HepG2 (cell line): ENCODE measurements around the gene WDR43. TPM values are rescaled to one million over a fixed set of nuclear protein-coding genes. Genes with fewer than 3 reads are reported as not detected.
A peak's percentile ranks its signal among the peaks of the same experiment; 100 is the strongest.

Source experiments
- CERS6 ChIP-seq: sonication (generic); formaldehyde crosslinking; IDR thresholded peaks from 2 replicates; pipeline ENCODE4 v1.5.0; 2020; ENCODE audit warnings: missing genetic modification reagents
- DPF2 ChIP-seq: sonication (generic); formaldehyde crosslinking; IDR thresholded peaks from 2 replicates; pipeline ENCODE4 v1.4.0; 2020; ENCODE audit warnings: mild to moderate bottlenecking, low read depth, missing genetic modification reagents, borderline replicate concordance
- FIP1L1 ChIP-seq: fragments of 200-400 bp; formaldehyde crosslinking; IDR thresholded peaks from 2 replicates; pipeline ENCODE4 v1.6.1; 2018; ENCODE audit warnings: low read depth, mild to moderate bottlenecking, low read length, moderate library complexity, borderline replicate concordance; ENCODE audit not compliant: insufficient read depth
- FOXP4 ChIP-seq: sonication (generic); formaldehyde crosslinking; IDR thresholded peaks from 2 replicates; pipeline ENCODE4 v1.4.0; 2020; ENCODE audit warnings: missing genetic modification reagents
- GATA4 ChIP-seq: sonication (generic); IDR thresholded peaks from 2 replicates; pipeline ENCODE4 v1.6.1; 2016; ENCODE audit warnings: antibody characterized with exemption, low read depth, borderline replicate concordance
- HOXA5 ChIP-seq: sonication (generic); formaldehyde crosslinking; IDR thresholded peaks from 2 replicates; pipeline ENCODE4 v1.4.0; 2020; ENCODE audit warnings: missing genetic modification reagents
- IRX3 ChIP-seq: sonication (generic); formaldehyde crosslinking; IDR thresholded peaks from 2 replicates; pipeline ENCODE4 v1.8.1; 2023; ENCODE audit warnings: mild to moderate bottlenecking, low read depth, missing genetic modification reagents, borderline replicate concordance
- KLF11 ChIP-seq: IDR thresholded peaks from 2 replicates; pipeline ENCODE4 v1.6.1; 2016; ENCODE audit warnings: missing compliant biosample characterization
- KLF13 ChIP-seq: sonication (generic); formaldehyde crosslinking; IDR thresholded peaks from 2 replicates; pipeline ENCODE4 v1.4.0; 2020; ENCODE audit warnings: mild to moderate bottlenecking, missing genetic modification reagents
- LCORL ChIP-seq, 2 experiments: fragments of 450-650 bp in 1 of 2; sonication (generic) in 1 of 2; formaldehyde crosslinking in 1 of 2; IDR thresholded peaks; 2 replicates each; pipeline versions ENCODE4 v1.5.0 to v1.6.1; 2017 to 2020; ENCODE audit warnings: antibody characterized with exemption in 1 of 2, missing genetic modification reagents in 1 of 2
- MXD1 ChIP-seq: sonication (generic); formaldehyde crosslinking; IDR thresholded peaks from 2 replicates; pipeline ENCODE4 v1.4.0; 2020; ENCODE audit warnings: mild to moderate bottlenecking, missing genetic modification reagents
- NR2F2 ChIP-seq: IDR thresholded peaks from 2 replicates; pipeline ENCODE4 v1.6.1; 2012; ENCODE audit warnings: low read depth, inconsistent platforms, borderline replicate concordance
- TEF ChIP-seq: sonication (generic); formaldehyde crosslinking; IDR thresholded peaks from 2 replicates; pipeline ENCODE4 v1.5.0; 2020; ENCODE audit warnings: missing genetic modification reagents
- TOE1 ChIP-seq: sonication (generic); formaldehyde crosslinking; IDR thresholded peaks from 2 replicates; pipeline ENCODE4 v1.4.0; 2020; ENCODE audit warnings: mild to moderate bottlenecking, missing genetic modification reagents
- U2AF1 ChIP-seq: fragments of 200-400 bp; formaldehyde crosslinking; optimal IDR thresholded peaks from 2 replicates; pipeline ENCODE3; 2017; ENCODE audit warnings: mild to moderate bottlenecking, low read depth, low read length
- YEATS4 ChIP-seq: sonication (generic); formaldehyde crosslinking; IDR thresholded peaks from 2 replicates; pipeline ENCODE4 v1.4.0; 2020; ENCODE audit warnings: missing genetic modification reagents, borderline replicate concordance
- ZBTB37 ChIP-seq: sonication (generic); formaldehyde crosslinking; IDR thresholded peaks from 2 replicates; pipeline ENCODE4 v1.4.0; 2020; ENCODE audit warnings: mild to moderate bottlenecking, missing genetic modification reagents
- ZC3H4 ChIP-seq: sonication (generic); formaldehyde crosslinking; IDR thresholded peaks from 2 replicates; pipeline ENCODE4 v1.4.0; 2020; ENCODE audit warnings: missing genetic modification reagents, borderline replicate concordance
- ZFP62 ChIP-seq: sonication (generic); formaldehyde crosslinking; IDR thresholded peaks from 2 replicates; pipeline ENCODE4 v1.4.0; 2020; ENCODE audit warnings: missing genetic modification reagents
- ZNF382 ChIP-seq: sonication (generic); formaldehyde crosslinking; IDR thresholded peaks from 2 replicates; pipeline ENCODE4 v1.5.0; 2020; ENCODE audit warnings: missing genetic modification reagents, mild to moderate bottlenecking, borderline replicate concordance
- ZNF644 ChIP-seq: IDR thresholded peaks from 2 replicates; pipeline ENCODE4 v1.6.1; 2016; ENCODE audit warnings: low read depth
- ZNF652 ChIP-seq: IDR thresholded peaks from 2 replicates; pipeline ENCODE4 v1.6.1; 2016; ENCODE audit warnings: low read depth, borderline replicate concordance
- ZNF766 ChIP-seq: sonication (generic); formaldehyde crosslinking; IDR thresholded peaks from 2 replicates; pipeline ENCODE4 v1.5.0; 2020; ENCODE audit warnings: missing genetic modification reagents, borderline replicate concordance
- ZNF878 ChIP-seq: sonication (generic); formaldehyde crosslinking; IDR thresholded peaks from 2 replicates; pipeline ENCODE4 v1.8.1; 2023; ENCODE audit warnings: mild to moderate bottlenecking, missing genetic modification reagents, moderate library complexity
- ZNF883 ChIP-seq: sonication (generic); formaldehyde crosslinking; IDR thresholded peaks from 2 replicates; pipeline ENCODE4 v1.5.1; 2020; ENCODE audit warnings: mild to moderate bottlenecking, missing genetic modification reagents; ENCODE audit errors: not compliant biosample characterization
- polyA plus RNA-seq, 8 experiments: library from polyadenylated mRNA; depleted of rRNA in 3 of 8; stranded (reverse) in 7 of 8; unstranded in 1 of 8; fragments of >200 nt; fragmentation: Illumina TruSeq in 4 of 8; extraction: Trizol in 4 of 8; gene quantifications; 2 replicates each; pipeline versions ENCODE4 v1.2.1 to v1.2.3, GENCODE V29; 2011 to 2016; ENCODE audit warnings: low read depth in 4 of 8, missing spikeins in 1 of 8, mixed read lengths in 1 of 8; ENCODE audit not compliant: insufficient read depth in 1 of 8
- total RNA-seq, 5 experiments: library from RNA; depleted of rRNA; stranded (reverse); fragments of >200 nt; fragmentation: Illumina TruSeq; extraction: Trizol; gene quantifications; 2 replicates each; pipeline ENCODE4 v1.2.3, GENCODE V29; 2016; ENCODE audit warnings: low read depth in 1 of 5

The WDR43 gene
- total and polyA plus RNA-seq, 2 of the 13 experiments (the other 11 are each of a cell fraction or from before 2014, with no cell fraction given) = 121 to 167 TPM

- peak; percentile 96; the same call in 1 of the 2 replicates for TF ChIP-seq FIP1L1
- TF ChIP-seq ZFP62 (CRISPR knock-in tag) = no peak
- peak; percentile 100 for TF ChIP-seq YEATS4 (CRISPR knock-in tag)
- peak; percentile 97; the same call in 1 of the 2 replicates for TF ChIP-seq KLF13 (CRISPR knock-in tag)
- TF ChIP-seq TEF (CRISPR knock-in tag) = no peak; the same call in 1 of the 2 replicates
- no peak for TF ChIP-seq KLF11 (CRISPR knock-in tag)
- TF ChIP-seq IRX3 (CRISPR knock-in tag) = peak; percentile 78; the same call in 1 of the 2 replicates
- TF ChIP-seq HOXA5 = no peak; the same call in none of the 2 replicates
- no peak for TF ChIP-seq ZNF382 (CRISPR knock-in tag)
- TF ChIP-seq LCORL (IDR thresholded peaks at IDR 0.05) = no peak
- TF ChIP-seq LCORL (CRISPR knock-in tag; IDR thresholded peaks at IDR 0.05) = no peak; the same call in 1 of the 2 replicates
- TF ChIP-seq TOE1 (CRISPR knock-in tag) = no peak
- no peak for TF ChIP-seq ZBTB37
- no peak for TF ChIP-seq ZNF766 (CRISPR knock-in tag)
- no peak for TF ChIP-seq GATA4
- TF ChIP-seq MXD1 (CRISPR knock-in tag) = peak; percentile 98
- peak; percentile 91 for TF ChIP-seq ZNF883 (CRISPR knock-in tag)
- no peak for TF ChIP-seq DPF2
- peak; percentile 81; the same call in 1 of the 2 replicates for TF ChIP-seq ZC3H4 (CRISPR knock-in tag)
- no peak for TF ChIP-seq CERS6 (CRISPR knock-in tag)
- TF ChIP-seq FOXP4 = peak; percentile 19; the same call in 1 of the 2 replicates
- TF ChIP-seq ZNF652 (CRISPR knock-in tag) = no peak
- no peak for TF ChIP-seq ZNF878
- 0 out of 2 replicates have a peak, but pooled peaks have one; percentile 14 for TF ChIP-seq ZNF644
- no peak for TF ChIP-seq U2AF1
- peak; percentile 34; the same call in 1 of the 2 replicates for TF ChIP-seq NR2F2
These were observed at the start of gene WDR43 (continued) for GRCh38 chr2:28894470-28895188.
